Endothelial cell (in vitro differentiated cells): ENCODE data around the gene ZFY. TPM values are rescaled to one million over a fixed set of nuclear protein-coding genes. Genes with fewer than 3 reads are reported as not detected.
"Not testable (repeated sequence)": the region's sequence is repeated elsewhere in the genome, so short reads cannot be mapped to it uniquely, and the experiment has no call there.

Experiments used
- DNase-seq: peaks from one replicate; pipeline ENCODE4 v3.0.0; 2021; ENCODE audit warnings: low spot score
- H3K27ac Mint-ChIP-seq: one replicate; pipeline ENCODE4 v1.8.0; 2021; ENCODE audit warnings: mixed read lengths, inconsistent platforms; ENCODE audit not compliant: unreplicated experiment
- H3K27me3 Mint-ChIP-seq: one replicate; pipeline ENCODE4 v1.8.0; 2021; ENCODE audit warnings: mild to moderate bottlenecking, moderate library complexity, mixed read lengths, inconsistent platforms; ENCODE audit not compliant: unreplicated experiment
- H3K36me3 Mint-ChIP-seq: one replicate; pipeline ENCODE4 v1.8.0; 2021; ENCODE audit warnings: mild to moderate bottlenecking, low read depth, mixed read lengths, inconsistent platforms; ENCODE audit not compliant: unreplicated experiment
- H3K4me1 Mint-ChIP-seq: one replicate; pipeline ENCODE4 v1.8.0; 2021; ENCODE audit warnings: mild to moderate bottlenecking, mixed read lengths, inconsistent platforms; ENCODE audit not compliant: unreplicated experiment
- H3K4me3 Mint-ChIP-seq: one replicate; pipeline ENCODE4 v1.8.0; 2021; ENCODE audit warnings: mild to moderate bottlenecking, mixed read lengths, inconsistent platforms; ENCODE audit not compliant: unreplicated experiment
- H3K9me3 Mint-ChIP-seq: one replicate; pipeline ENCODE4 v1.8.0; 2021; ENCODE audit warnings: mixed read lengths, inconsistent platforms; ENCODE audit not compliant: unreplicated experiment
- total RNA-seq: library from RNA; stranded (reverse); fragmentation: NEBNext Ultra II Directional; extraction: Animal tissue kit (Norgen Biotek cat#: 25700); gene quantifications from one replicate; pipeline ENCODE4 v1.2.1, GENCODE V29; 2021; ENCODE audit not compliant: unreplicated experiment
- TF ChIP-seq, protein P1 (sequence below): fragments of 200-600 bp; sonication (generic); IDR thresholded peaks from one replicate; pipeline ENCODE4 v1.5.0; 2021; ENCODE audit warnings: antibody characterized with exemption; ENCODE audit not compliant: unreplicated experiment

The ZFY gene
- total RNA-seq, 1 donor from 2014 or later = 24.2 TPM

DNA sequence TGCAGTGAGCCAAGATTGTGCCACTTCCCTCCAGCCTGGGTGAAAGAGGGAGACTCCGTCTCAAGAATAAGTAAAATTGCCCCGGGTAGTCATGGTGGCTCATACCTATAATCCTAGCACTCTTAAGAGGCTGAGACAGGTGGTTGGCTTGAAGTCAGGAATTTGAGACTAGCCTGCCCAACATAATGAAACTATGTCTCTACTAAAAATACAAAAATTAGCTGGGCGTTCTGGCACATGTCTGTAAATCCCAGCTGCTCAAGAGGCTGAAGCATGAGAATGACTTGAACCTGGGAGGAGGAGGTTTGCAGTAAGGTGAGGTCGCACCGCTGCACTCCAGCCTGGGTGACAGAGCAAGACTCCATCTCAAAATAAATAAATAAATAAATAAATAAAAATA is 49.3 kb downstream of the ZFY start:
- no peak overlapping the region for H3K4me3 Mint-ChIP-seq
- no peaks in the 10 kb centered on the region for H3K9me3 Mint-ChIP-seq
- H3K36me3 Mint-ChIP-seq = no peaks in the 10 kb centered on the region
- no peak overlapping the region for H3K27ac Mint-ChIP-seq
- no peaks in the 10 kb centered on the region for H3K4me1 Mint-ChIP-seq
- TF ChIP-seq, protein P1, sequence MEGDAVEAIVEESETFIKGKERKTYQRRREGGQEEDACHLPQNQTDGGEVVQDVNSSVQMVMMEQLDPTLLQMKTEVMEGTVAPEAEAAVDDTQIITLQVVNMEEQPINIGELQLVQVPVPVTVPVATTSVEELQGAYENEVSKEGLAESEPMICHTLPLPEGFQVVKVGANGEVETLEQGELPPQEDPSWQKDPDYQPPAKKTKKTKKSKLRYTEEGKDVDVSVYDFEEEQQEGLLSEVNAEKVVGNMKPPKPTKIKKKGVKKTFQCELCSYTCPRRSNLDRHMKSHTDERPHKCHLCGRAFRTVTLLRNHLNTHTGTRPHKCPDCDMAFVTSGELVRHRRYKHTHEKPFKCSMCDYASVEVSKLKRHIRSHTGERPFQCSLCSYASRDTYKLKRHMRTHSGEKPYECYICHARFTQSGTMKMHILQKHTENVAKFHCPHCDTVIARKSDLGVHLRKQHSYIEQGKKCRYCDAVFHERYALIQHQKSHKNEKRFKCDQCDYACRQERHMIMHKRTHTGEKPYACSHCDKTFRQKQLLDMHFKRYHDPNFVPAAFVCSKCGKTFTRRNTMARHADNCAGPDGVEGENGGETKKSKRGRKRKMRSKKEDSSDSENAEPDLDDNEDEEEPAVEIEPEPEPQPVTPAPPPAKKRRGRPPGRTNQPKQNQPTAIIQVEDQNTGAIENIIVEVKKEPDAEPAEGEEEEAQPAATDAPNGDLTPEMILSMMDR = no peak
- H3K27me3 Mint-ChIP-seq = no peaks in the 10 kb centered on the region
- DNase-seq = no peak

DNA sequence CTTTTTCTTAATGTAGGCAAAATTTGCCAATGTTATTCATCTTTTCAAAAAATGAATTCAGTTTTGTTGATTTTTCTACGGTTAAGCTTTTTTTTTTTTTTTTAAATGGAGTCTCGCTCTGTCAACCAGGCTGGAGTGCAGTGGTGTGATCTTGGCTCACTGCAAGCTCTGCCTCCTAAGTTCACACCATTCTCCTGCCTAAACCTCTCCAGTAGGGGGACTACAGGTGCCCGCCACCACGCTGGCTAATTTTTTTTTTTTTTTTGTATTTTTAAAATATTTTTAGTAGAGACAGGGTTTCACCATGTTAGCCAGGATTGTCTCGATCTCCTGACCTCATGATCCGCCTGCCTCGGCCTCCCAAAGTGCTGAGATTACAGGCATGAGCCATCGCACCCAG is 52.0 kb downstream of the ZFY start:
- DNase-seq = not testable (repeated sequence)

GRCh38 chrY:2997369-2997768 is 62.2 kb downstream of the ZFY start:
- not testable (repeated sequence) for H3K4me3 Mint-ChIP-seq, H3K27me3 Mint-ChIP-seq, H3K27ac Mint-ChIP-seq, DNase-seq, H3K9me3 Mint-ChIP-seq, H3K4me1 Mint-ChIP-seq, H3K36me3 Mint-ChIP-seq

More for the DNA sequence above, 52.0 kb downstream of the ZFY start:
- not testable (repeated sequence) for H3K36me3 Mint-ChIP-seq, H3K27me3 Mint-ChIP-seq, H3K4me3 Mint-ChIP-seq, H3K4me1 Mint-ChIP-seq, H3K27ac Mint-ChIP-seq, H3K9me3 Mint-ChIP-seq

GRCh38 chrY:3002190-3002589 is 67.0 kb downstream of the ZFY start:
- no peak overlapping the region for H3K27ac Mint-ChIP-seq
- no peaks in the 10 kb centered on the region for H3K27me3 Mint-ChIP-seq
- no peak overlapping the region for H3K4me3 Mint-ChIP-seq
- TF ChIP-seq, protein P1 = no peak
- DNase-seq = no peak
- H3K9me3 Mint-ChIP-seq = no peaks in the 10 kb centered on the region
- peaks cover 23% of the 10 kb centered on the region for H3K4me1 Mint-ChIP-seq
- no peaks in the 10 kb centered on the region for H3K36me3 Mint-ChIP-seq

DNA sequence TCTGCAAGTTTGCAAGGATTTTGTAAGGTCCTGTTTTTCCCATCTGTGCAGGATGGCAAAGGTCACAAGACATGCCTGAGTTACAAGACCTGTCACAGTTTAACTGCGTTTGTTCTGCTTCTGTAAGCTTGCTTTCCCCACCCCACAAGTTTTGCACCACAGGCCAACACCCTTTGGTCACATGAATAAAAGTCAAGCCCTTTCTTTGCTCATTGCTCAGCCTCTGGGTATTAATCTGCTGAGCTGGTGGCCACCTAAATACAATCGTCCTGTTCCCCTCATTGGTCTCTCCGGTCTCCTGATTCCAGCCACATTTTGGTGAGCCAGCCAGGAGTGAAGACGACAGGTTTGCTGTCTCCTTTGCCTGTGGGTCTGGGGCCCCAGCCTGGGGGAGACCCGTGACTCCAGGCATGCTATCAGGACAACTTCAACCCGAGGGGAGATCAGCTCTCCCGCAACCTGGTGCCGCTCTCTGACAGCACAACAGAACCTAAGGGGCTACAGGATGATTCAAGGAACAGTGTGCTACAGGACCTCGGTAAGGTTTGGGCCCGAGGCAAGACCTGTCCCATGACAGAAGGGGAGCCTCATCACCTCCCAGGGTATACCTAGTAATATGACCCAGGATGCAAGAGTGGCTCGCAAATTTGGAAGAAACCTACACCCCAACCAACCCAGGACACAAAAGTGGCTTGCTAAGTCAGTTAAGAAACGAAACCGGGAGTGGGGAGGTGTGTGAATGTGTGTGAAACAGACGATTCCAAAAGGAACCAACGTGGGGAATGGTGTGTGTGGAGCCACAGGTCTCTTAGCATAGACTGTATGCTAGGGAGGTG is 67.7 kb downstream of the ZFY start:
- no peak for DNase-seq
- TF ChIP-seq, protein P1 = no peak
- Mint-ChIP-seq H3K36me3 (no peaks in the 10 kb centered on the region), H3K4me3 (peak overlapping the region; percentile 25), H3K9me3 (no peaks in the 10 kb centered on the region), H3K4me1 (peaks cover 23% of the 10 kb centered on the region), H3K27ac (peak overlapping the region; percentile 86), H3K27me3 (no peaks in the 10 kb centered on the region)

DNA sequence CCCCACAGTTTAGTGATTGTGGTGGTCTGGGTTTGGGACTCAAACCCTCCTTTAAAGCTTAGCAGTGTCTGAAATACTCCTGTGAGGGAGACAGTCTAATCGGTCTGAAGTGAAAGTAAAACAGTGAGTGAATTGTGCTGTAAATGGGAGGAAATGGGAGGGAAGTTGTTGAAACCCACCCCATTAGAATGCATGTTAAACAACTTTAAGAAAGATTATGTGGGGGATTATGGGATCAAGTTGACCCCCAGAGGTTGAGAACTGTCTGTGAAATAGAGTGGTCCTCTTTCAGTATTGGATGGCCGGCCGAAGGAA is 68.3 kb downstream of the ZFY start:
- H3K4me1 Mint-ChIP-seq = peaks cover 23% of the 10 kb centered on the region
- no peak for DNase-seq
- H3K9me3 Mint-ChIP-seq = no peaks in the 10 kb centered on the region
- no peaks in the 10 kb centered on the region for H3K27me3 Mint-ChIP-seq
- peak overlapping the region; percentile 25 for H3K4me3 Mint-ChIP-seq
- H3K36me3 Mint-ChIP-seq = no peaks in the 10 kb centered on the region
- TF ChIP-seq, protein P1 = no peak
- H3K27ac Mint-ChIP-seq = peak overlapping the region; percentile 86
